Ammon's horn (tissue), 1 donor: ENCODE data around the gene CELA1.
"Not testable (repeated sequence)": the region's sequence is repeated elsewhere in the genome, so short reads cannot be mapped to it uniquely, and the experiment has no call there.

Experiments
- DNase-seq: peaks from one replicate; pipeline ENCODE4 v3.0.0-alpha.2; 2016; ENCODE audit warnings: low spot score

CELA1 gene

DNA sequence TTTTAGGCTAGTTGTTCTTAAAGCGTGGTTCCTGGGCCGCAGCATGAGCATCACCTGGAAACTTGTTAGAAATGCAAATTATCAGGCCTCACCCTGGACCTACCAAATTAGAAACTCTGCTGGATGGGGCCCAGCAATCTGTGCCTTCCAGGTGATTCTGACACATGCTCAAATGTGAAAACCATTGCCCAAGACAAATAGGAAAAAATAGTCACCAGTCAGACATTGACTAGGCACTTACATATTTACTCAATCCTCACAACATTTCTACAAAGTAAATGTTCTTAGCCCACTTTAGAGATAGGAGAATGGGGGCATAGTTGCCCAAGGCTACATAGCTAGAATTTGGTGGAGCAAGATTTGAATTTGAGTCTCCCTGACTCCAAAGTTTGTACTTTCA lies 3.3 kb downstream of the CELA1 start:
- no peak for DNase-seq

DNA sequence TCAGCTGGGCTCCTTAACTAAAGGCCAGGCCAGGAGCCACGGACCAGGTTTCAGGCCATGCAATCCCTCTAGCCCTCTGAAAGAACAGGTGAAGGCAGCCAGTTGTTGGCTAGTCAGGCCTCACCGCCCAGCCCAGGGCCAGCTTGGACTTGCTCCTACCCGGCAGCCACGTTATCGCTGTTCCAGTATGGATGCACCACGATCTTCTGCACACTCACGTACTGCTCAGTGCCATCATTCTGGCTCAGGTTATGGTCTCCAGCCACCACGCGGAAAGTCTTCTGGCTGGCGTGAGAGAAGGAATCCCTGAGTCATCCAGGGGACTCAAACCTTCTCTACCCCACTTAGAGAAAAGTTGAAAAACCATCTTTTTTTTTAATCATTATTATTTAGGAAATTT lies 4.1 kb downstream of the CELA1 start:
- DNase-seq: no peak

DNA sequence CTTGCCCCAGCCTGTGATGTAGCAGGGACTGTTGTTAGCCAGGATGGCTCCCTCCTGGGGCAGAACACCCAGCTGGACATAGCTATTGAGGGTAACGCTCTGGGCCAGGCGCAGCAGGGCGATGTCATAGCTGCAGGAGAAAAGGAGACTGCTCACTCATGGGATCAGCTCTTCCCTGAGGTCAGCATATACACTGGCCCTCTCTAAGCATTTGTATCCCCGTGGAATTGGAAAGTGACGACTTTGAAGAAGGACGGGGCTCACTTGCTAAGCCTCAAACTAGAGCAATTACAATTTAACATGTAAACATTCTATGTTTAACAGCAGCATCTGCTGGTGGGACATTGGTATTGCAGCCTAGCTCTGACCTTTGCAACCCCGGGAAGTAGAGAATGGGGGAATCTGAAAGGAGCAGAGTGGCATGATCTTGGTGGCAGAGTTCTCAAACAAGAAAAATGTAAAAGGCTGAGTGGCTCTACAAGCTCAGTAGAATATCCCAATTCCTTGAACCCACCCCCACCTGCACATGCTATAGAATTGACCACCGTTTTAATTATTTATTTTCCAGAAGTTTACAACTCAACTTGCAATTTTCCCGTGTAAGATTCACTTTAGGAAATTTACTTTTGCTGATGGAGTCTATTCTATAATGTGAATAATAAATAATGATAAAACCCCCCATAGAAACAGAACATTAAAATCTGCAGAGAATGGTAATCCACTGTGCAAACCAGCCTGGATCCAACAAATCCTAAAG lies 5.0 kb downstream of the CELA1 start:
- DNase-seq: peak; percentile 84

- no peak for DNase-seq
These were observed 6.7 kb downstream of the CELA1 start for GRCh38 chr12:51339750-51340149.

GRCh38 chr12:51337336-51337735 lies 9.1 kb downstream of the CELA1 start:
- not testable (repeated sequence) for DNase-seq

- DNase-seq: no peak
These were observed 10.5 kb downstream of the CELA1 start for GRCh38 chr12:51335931-51336330.

- no peak for DNase-seq
These were observed 11.7 kb downstream of the CELA1 start for GRCh38 chr12:51334764-51335163.

- DNase-seq: no peak
These were observed 12.9 kb downstream of the CELA1 start for GRCh38 chr12:51333536-51333935.

DNA sequence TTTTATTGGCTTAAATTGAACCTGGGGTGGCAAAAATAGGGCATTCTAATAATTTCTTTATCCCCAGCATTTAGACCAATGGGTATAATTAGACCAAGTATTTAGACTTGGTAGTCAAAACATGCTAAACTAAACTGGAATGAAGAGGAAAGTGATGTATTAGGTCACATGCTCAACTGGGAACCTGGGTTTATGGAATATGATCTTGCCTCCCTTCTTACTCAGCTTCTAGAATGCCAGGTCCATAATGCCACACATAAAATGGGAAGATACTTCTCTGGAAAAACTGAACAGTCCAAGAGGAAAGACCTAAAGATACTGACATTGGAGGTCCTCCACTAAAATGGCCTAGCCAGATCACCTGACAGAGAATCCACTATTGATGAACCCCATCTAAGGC lies 16.3 kb downstream of the CELA1 start:
- no peak for DNase-seq

DNA sequence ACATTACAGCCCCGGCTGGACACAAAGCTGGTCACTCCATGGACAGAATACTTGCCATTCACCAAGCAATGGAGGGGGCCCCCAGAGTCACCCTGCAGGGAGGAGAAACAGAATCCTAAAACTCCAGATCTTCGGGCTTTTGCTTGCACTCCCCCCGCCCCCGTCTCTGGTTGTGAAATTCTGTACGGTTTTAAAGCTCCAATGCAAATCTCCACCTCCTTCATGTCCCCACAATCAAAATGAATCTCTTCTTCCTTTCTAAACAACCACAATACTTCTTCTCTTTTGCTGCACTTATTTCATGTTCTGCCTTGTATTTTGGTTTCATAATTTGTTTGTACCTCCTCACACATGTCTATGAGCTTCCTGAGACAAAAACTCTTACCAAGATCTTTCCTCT lies 16.7 kb downstream of the CELA1 start:
- DNase-seq: no peak

- DNase-seq: no peak
These were observed 17.9 kb downstream of the CELA1 start for GRCh38 chr12:51328587-51328986.

DNA sequence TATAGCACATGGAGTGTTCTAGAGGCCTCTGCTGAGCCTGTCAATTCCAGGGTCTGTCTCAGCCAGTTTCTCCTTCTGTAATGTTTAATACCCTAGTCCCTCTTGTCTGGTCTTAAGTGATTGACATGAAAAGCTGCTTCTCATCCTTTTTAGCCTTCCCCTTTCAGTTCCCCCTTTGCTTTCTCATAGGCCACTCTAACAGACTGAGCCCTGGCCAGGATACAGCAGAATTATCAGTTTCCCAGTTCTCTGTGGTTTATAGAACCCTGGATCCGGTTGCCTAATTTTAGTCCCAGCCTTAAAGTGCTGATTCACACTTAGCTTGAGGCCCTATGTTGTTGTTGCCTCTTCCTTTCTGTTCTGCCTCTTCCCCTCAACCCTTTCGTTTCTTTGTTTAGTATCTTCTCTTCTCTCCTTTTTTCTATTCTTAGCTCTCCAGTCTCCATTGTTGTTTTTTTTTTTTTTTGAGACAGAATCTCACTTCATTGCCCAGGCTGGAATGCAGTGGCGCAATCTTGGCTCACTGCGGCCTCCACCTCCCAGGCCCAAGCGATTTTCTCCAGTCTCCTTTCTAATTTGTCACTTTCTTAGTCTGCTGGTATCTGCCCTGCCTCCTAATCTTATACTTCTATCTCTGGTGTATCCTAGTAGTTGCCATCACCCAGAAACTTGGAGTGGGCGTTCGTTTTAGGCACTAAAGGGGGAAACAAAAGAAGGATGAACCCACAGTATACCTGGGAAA lies 19.6 kb downstream of the CELA1 start:
- DNase-seq: peak; percentile 73

DNA sequence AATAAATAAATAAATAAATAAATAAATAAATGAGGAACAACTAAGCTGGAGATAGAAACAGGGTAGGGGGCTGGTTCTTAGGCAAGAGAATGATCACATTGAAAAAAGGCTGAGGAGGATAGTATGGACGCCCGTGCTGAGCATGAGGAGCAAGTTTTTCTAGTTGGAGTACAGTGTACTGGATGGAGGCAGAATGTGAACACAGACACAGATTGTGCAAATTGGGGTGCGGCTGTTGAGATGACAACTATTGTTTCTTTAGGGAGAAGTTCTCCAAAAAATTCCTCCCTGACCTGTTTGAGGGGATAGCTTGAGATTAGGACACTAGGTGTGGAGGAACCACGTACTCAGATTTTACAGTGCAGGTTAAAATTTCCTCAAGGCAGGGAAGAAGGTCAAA lies 21.5 kb downstream of the CELA1 start:
- DNase-seq: no peak

DNA sequence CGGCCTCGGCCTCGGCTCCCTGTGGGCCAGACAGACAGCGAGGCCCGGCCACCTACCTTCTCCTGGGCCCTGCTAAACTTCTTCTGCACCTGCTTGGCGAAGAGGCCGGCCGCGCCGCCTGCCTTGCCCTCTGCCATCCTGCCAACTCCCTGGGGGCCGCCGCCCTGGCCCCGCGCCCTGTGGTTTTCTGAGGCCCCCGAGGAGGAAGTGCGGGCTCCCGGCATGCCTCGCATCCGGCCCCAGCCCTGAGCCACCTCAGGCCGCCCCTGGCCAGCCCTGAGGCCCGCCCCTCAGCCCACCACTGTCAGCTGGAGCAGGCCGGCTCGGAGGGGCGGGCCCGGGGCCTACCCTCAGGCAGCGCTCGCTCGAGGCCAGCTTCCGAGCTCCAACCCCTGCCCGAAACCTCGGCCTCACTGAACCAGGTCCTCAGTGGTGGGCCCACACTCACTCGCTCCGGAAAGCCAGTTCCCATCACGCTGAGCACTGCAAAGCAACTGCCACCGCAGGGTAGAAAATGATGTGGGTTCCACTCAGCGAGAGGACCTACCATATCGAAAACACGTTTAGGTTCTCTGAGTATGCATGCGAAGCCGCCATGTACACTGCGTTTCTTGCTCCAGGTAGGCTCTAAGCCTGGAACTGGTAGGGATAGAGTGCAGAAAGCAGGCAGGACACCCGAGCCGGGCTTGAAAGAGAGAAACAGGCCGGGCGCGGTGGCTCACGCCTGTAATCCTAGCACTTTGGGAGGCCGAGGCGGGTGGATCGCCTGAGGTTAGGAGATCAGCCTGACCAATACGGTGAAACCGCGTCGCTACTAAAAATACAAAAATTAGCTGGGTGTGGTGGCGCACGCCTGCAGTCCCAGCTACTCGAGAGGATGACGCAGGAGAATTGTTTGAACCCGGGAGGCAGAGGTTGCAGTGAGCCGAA lies 22.2 kb downstream of the CELA1 start, which contains the start of gene BIN2:
TSS of gene BIN2 (minus strand) at position 209 of the 930 bp plus-strand sequence. CDS start at position 137, 72 bp downstream.
- DNase-seq: peak; percentile 38

GRCh38 chr12:51323317-51323960 lies 23.0 kb downstream of the CELA1 start:
- DNase-seq: no peak

DNA sequence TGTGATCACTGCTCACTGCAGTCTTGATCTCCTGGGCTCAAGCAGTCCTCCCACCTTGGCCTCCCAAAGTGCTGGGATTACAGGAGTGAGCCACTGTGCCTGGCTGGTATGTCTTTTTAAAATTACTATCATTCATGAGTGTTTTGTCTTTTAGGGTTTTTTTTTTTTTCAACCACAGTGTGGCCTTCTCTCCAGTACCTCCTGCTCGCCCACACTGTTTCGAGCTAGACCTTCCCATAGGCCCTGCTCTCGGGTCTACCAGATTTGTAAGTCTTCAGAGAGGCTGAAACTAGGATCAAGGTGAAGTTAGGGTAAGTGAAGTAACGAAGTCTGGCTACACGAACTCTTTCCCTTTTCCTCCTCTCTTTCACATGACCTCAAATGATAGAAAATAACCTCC lies 24.0 kb downstream of the CELA1 start:
- DNase-seq: no peak

GRCh38 chr12:51321882-51322281 lies 24.6 kb downstream of the CELA1 start:
- no peak for DNase-seq

DNA sequence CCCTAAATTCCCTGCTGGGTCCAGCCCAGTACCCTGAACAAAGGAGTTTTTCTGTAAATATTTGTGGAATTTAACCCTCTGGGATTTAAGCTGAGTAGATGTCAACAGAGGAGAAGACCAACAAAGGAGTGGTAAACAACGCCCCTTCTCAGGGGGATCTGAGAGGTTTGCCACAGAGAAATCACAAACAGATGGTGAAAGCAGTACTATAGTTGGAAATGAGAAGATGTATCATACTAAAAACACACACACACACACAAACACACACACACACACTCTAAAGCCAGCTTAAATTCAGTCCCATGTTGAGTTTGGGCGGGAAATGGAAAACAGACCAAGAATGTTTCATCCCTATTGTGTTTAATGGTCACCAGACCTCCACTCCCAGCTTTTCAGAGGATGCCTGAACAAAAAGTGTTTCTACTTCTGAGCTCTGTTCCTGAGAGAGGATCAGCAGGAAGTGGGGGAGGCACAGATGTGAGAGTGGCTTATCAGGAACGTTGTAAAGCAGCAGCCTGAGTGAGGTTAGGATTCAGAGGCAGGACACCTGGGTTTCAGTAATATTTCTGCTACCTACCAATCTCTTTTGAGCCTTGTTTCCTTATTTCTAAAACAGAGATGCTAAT lies 25.7 kb downstream of the CELA1 start:
- DNase-seq: no peak

DNA sequence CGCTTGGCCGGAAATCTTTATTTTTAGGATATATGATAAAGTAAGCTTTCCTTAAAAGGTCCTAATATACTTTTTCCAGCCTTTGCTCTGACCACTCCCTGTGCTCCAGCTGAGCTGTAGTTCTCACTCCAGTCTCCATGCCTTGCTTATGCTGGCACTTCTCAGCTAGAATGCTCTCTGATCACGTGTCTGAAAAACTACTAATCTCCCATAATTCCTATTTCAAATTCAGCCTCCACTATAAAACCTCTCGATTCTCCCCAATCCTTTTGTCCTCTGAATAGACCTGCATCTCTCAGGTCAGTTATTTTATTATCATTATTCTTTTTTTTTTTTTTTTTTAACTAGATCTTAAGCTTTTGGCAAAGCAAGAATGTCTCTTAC lies 26.2 kb downstream of the CELA1 start:
- DNase-seq: no peak

DNA sequence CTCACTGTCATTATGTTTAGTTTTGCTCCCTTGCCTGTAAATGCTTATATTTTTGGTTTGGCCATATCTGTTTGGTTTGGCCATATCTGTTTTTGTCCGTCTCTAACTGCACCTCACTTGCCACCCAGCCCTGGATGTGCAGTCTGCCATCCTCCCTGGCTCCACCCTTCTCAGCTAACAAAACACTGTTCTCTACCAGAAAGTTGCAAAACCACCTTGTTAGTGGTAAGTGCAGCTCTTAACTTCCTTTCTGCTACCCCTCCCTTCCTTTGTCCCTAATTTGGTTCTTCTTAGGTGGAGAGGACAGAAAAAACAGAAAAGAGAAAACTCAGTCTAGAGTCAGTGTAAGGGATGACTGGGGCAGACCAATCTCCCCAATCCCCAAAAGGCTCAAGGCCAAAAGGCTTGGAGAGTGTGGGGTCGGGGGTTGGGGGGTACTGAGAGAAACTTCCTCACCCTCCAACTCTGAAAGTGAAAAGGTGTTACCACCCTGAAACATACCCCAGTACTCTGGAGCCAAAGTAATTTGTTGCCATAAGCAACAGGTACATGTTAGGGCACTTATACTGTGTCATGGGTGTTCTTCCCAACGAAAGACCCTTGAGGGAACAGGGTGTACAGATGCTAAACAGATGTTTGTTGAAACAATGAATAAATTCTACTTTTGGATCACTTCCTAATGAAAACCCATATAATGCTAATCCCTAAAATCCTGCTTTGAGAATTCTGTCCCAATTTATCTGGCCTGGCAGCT lies 27.5 kb downstream of the CELA1 start:
- no peak for DNase-seq
